Measurements from ENCODE around the gene USH2A.

Gene USH2A

GRCh38 chr1:215583185-215583749 lies 840.0 kb downstream of the USH2A start:
- DNase-seq, result no peak

DNA sequence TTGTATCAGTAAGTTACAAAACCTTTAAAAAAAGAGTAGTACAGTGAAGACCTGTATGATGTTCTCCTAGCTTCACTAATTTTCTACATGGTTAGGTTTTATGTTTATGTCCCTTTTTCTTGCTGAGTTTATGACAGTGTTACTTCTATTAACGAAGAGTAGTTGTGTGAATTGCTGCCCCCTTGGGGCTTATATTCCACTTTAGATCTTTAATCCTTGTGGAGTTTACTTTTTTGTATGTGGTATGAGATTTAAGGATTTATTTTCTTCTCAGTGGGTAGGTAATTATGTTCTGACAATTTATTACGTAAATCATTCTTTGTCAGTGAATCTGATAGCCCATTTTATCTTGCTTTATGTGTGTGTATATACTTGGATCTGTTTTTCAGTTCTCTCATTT lies 841.4 kb downstream of the USH2A start:
- no peak for DNase-seq

All from activated CD4-positive, alpha-beta T cell treated with anti-CD3 and anti-CD28 coated beads, Interleukin-2, Interleukin-6, amounts not matched to agents 100 ng/mL and 50 ng/mL, durations not matched to agents 16 hours and 8 hours (primary cell).